ENCODE results near the gene PTCH2. TPM values are rescaled to one million over a fixed set of nuclear protein-coding genes. Genes with fewer than 3 reads are reported as not detected.
A peak's percentile ranks its signal among the peaks of the same experiment; 100 is the strongest.

PTCH2 gene
- total and polyA plus RNA-seq, 2 of the 13 experiments (the other 11 are each of a cell fraction or from before 2014, with no cell fraction given), result 0.60 to 1.5 TPM

GRCh38 chr1:44842862-44843655 is at the start of gene PTCH2 (continued):
- TF ChIP-seq ZBTB43 (CRISPR knock-in tag; conservative IDR thresholded peaks at IDR 0.05) (no peak), RARG (CRISPR knock-in tag; IDR thresholded peaks at IDR 0.05; ENCODE audit: low read depth) (no peak), ZNF337 (CRISPR knock-in tag; IDR thresholded peaks at IDR 0.05; ENCODE audit: borderline replicate concordance, low read depth) (no peak), RNF2 (conservative IDR thresholded peaks at IDR 0.05; ENCODE audit: low read depth) (no peak), HINFP (CRISPR knock-in tag; IDR thresholded peaks at IDR 0.05; ENCODE audit: low read depth) (no peak), ZNF282 (IDR thresholded peaks at IDR 0.05; ENCODE audit: partially characterized antibody) (no peak), ZNF562 (CRISPR knock-in tag; IDR thresholded peaks at IDR 0.05; ENCODE audit: borderline replicate concordance) (no peak), ETV6 (CRISPR knock-in tag; conservative IDR thresholded peaks at IDR 0.05) (no peak), ZNF501 (CRISPR knock-in tag; IDR thresholded peaks at IDR 0.05) (peak; percentile 48; the same call in 1 of the 2 replicates), PRMT3 (CRISPR knock-in tag; IDR thresholded peaks at IDR 0.05; ENCODE audit: borderline replicate concordance, low read depth) (no peak), GMEB2 (CRISPR knock-in tag; IDR thresholded peaks at IDR 0.05; ENCODE audit: low read depth) (no peak)
- TF ChIP-seq, protein P1, sequence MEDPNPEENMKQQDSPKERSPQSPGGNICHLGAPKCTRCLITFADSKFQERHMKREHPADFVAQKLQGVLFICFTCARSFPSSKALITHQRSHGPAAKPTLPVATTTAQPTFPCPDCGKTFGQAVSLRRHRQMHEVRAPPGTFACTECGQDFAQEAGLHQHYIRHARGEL (CRISPR knock-in tag; IDR thresholded peaks at IDR 0.05), result no peak
- TF ChIP-seq, protein P2, sequence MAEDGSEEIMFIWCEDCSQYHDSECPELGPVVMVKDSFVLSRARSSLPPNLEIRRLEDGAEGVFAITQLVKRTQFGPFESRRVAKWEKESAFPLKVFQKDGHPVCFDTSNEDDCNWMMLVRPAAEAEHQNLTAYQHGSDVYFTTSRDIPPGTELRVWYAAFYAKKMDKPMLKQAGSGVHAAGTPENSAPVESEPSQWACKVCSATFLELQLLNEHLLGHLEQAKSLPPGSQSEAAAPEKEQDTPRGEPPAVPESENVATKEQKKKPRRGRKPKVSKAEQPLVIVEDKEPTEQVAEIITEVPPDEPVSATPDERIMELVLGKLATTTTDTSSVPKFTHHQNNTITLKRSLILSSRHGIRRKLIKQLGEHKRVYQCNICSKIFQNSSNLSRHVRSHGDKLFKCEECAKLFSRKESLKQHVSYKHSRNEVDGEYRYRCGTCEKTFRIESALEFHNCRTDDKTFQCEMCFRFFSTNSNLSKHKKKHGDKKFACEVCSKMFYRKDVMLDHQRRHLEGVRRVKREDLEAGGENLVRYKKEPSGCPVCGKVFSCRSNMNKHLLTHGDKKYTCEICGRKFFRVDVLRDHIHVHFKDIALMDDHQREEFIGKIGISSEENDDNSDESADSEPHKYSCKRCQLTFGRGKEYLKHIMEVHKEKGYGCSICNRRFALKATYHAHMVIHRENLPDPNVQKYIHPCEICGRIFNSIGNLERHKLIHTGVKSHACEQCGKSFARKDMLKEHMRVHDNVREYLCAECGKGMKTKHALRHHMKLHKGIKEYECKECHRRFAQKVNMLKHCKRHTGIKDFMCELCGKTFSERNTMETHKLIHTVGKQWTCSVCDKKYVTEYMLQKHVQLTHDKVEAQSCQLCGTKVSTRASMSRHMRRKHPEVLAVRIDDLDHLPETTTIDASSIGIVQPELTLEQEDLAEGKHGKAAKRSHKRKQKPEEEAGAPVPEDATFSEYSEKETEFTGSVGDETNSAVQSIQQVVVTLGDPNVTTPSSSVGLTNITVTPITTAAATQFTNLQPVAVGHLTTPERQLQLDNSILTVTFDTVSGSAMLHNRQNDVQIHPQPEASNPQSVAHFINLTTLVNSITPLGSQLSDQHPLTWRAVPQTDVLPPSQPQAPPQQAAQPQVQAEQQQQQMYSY (CRISPR knock-in tag; IDR thresholded peaks at IDR 0.05), result no peak
- TF ChIP-seq, protein P3, sequence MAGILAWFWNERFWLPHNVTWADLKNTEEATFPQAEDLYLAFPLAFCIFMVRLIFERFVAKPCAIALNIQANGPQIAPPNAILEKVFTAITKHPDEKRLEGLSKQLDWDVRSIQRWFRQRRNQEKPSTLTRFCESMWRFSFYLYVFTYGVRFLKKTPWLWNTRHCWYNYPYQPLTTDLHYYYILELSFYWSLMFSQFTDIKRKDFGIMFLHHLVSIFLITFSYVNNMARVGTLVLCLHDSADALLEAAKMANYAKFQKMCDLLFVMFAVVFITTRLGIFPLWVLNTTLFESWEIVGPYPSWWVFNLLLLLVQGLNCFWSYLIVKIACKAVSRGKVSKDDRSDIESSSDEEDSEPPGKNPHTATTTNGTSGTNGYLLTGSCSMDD (CRISPR knock-in tag; IDR thresholded peaks at IDR 0.05), result no peak

Measured in HepG2 (cell line).